K562 (cell line): Measurements from ENCODE around the gene NMRK1. TPM values are rescaled to one million over a fixed set of nuclear protein-coding genes. Genes with fewer than 3 reads are reported as not detected.

Experiments used
- ATAC-seq: fragments of 200-7000 bp; cut with Tn5 transposase; 3 replicates; pipeline ENCODE4 v1.9.1; 2020; ENCODE audit warnings: moderate library complexity
- BruUV-seq: library from RNA; stranded (reverse); fragments of 400-500 nt; replicated peaks from 2 replicates; lab custom pipeline; 2021; lab: Mats Ljungman, UMichigan
- CTCF ChIA-PET: fragments of 300-600 bp; formaldehyde crosslinking; extraction: SDS; loops from one replicate; lab custom pipeline; 2021; ENCODE audit warnings: low intra/inter-chr PET ratio; lab: Yijun Ruan, JAX
- POLR2A ChIA-PET: fragments of 300-600, 350-650 bp; sonication (Branson Sonifier 250); formaldehyde crosslinking; extraction: SDS; loops from one replicate; lab custom pipeline; 2021; ENCODE audit warnings: antibody characterized with exemption, inconsistent platforms; lab: Yijun Ruan, JAX
- DNase-seq, 4 experiments: peaks; one replicate each; pipeline versions ENCODE4 v3.0.0 to v3.0.0-alpha.2; 2011 to 2018; ENCODE audit warnings: low spot score in 3 of 4, mixed read lengths in 3 of 4; ENCODE audit errors: extremely low read depth in 1 of 4
- FAIRE-seq: peaks from 2 replicates; lab custom pipeline; 2011; peaks lifted over from hg19 to GRCh38; lab: Jason Lieb, UNC
- H2AFZ ChIP-seq: 2 replicates; pipeline ENCODE4 v1.6.0; 2011; ENCODE audit warnings: low read depth, low read length, control low read depth, inconsistent platforms
- H3K27ac ChIP-seq: fragments of 200-600 bp; 3 replicates; pipeline ENCODE4 v1.8.0; 2011; ENCODE audit warnings: low read depth, mild to moderate bottlenecking, control low read depth, inconsistent platforms, low read length, moderate library complexity, mixed read lengths; ENCODE audit errors: extremely low read depth
- H3K27me3 ChIP-seq, 2 experiments: fragments of 300-600 bp in 1 of 2; 2 replicates in 1 of 2; 3 replicates in 1 of 2; pipeline versions ENCODE4 v1.6.0 to v1.8.0; 2011; ENCODE audit warnings: inconsistent platforms in 2 of 2, low read length in 2 of 2, mild to moderate bottlenecking in 1 of 2, mixed read lengths in 1 of 2, moderate library complexity in 1 of 2; ENCODE audit not compliant: control insufficient read depth in 2 of 2, insufficient read depth in 2 of 2
- H3K36me3 ChIP-seq: fragments of 300-600 bp; 3 replicates; pipeline ENCODE4 v1.8.0; 2011; ENCODE audit warnings: mild to moderate bottlenecking, low read length, inconsistent platforms; ENCODE audit not compliant: control insufficient read depth, insufficient read depth
- H3K4me1 ChIP-seq, 2 experiments: fragments of 200-600 bp in 1 of 2; replicated peaks in 1 of 2; 2 replicates in 1 of 2; 3 replicates in 1 of 2; pipeline versions ENCODE4 v1.5.1 to v1.8.0; 2011; ENCODE audit warnings: inconsistent platforms in 2 of 2, low read length in 2 of 2, mild to moderate bottlenecking in 1 of 2, mixed read lengths in 1 of 2, moderate library complexity in 1 of 2; ENCODE audit not compliant: control insufficient read depth in 2 of 2, insufficient read depth in 2 of 2
- H3K4me2 ChIP-seq: 2 replicates; pipeline ENCODE4 v1.6.1; 2011; ENCODE audit warnings: low read length, control low read depth, inconsistent platforms, mixed read lengths; ENCODE audit not compliant: insufficient read depth
- H3K4me3 ChIP-seq: fragments of 200-600 bp; sonication (generic), shearing (Covaris generic); 2 replicates; pipeline ENCODE4 v1.5.1; 2016; ENCODE audit warnings: control low read depth, inconsistent platforms
- H3K79me2 ChIP-seq: fragments of 200-600 bp; 3 replicates; pipeline ENCODE4 v1.8.0; 2011; ENCODE audit warnings: low read length, inconsistent platforms; ENCODE audit not compliant: control insufficient read depth, insufficient read depth
- H3K9ac ChIP-seq, 2 experiments: 2 replicates each; pipeline versions ENCODE4 v1.6.0 to v1.6.1; 2011; ENCODE audit warnings: low read depth in 2 of 2, low read length in 2 of 2, control low read depth in 1 of 2, inconsistent platforms in 1 of 2, mild to moderate bottlenecking in 1 of 2, mixed read lengths in 1 of 2; ENCODE audit not compliant: insufficient read depth in 1 of 2
- H3K9me1 ChIP-seq: one replicate; pipeline ENCODE4 v1.6.0; 2011; ENCODE audit warnings: inconsistent platforms, mild to moderate bottlenecking, low read length, moderate library complexity; ENCODE audit not compliant: control insufficient read depth, insufficient read depth
- H3K9me3 ChIP-seq: replicated peaks from 2 replicates; pipeline ENCODE4 v1.5.1; 2011; ENCODE audit warnings: low read depth, low read length, inconsistent platforms; ENCODE audit not compliant: control insufficient read depth, insufficient read depth
- H4K20me1 ChIP-seq: replicated peaks from 2 replicates; pipeline ENCODE4 v1.6.1; 2011; ENCODE audit warnings: low read length, inconsistent platforms, mixed read lengths; ENCODE audit not compliant: control insufficient read depth, insufficient read depth
- CHCHD3 ChIP-seq: fragments of 250-450 bp; sonication (Bioruptor Pico); IDR thresholded peaks from 2 replicates; pipeline ENCODE4 v2.1.2; 2022; ENCODE audit warnings: mild to moderate bottlenecking
- CREM ChIP-seq: IDR thresholded peaks from 2 replicates; pipeline ENCODE4 v1.6.1; 2014; ENCODE audit warnings: antibody characterized with exemption, low read depth
- DEAF1 ChIP-seq: fragments of 450-650 bp; formaldehyde crosslinking; IDR thresholded peaks from 2 replicates; pipeline ENCODE4 v1.4.0; 2020; ENCODE audit warnings: mild to moderate bottlenecking, moderate library complexity
- KLF10 ChIP-seq: fragments of 250-450 bp; sonication (Bioruptor Pico); IDR thresholded peaks from 2 replicates; pipeline ENCODE4 v1.6.1; 2021; ENCODE audit warnings: matching md5 sums
- POLR2H ChIP-seq: IDR thresholded peaks from 2 replicates; pipeline ENCODE4 v1.6.1; 2016; ENCODE audit warnings: missing genetic modification characterization, low read depth, mild to moderate bottlenecking, control low read depth, missing compliant biosample characterization, moderate library complexity
- RREB1 ChIP-seq: fragments of 250-450 bp; sonication (Bioruptor Pico); IDR thresholded peaks from 2 replicates; pipeline ENCODE4 v1.4.0; 2020
- WGBS: fragments of 100-300 bp; shearing (Covaris generic); methylation state at CpG from one replicate; pipeline ENCODE4 v1.1.6; 2016; ENCODE audit warnings: low coverage, mixed read lengths; ENCODE audit not compliant: insufficient coverage; ENCODE audit errors: missing lambda C conversion rate; 5-methylcytosine and 5-hydroxymethylcytosine counted together
- in situ Hi-C: fragments of 300-500 bp; cut with MboI; formaldehyde crosslinking; loops from 4 replicates; pipeline ENCODE4 v1.15.0; 2018; ENCODE audit warnings: inconsistent platforms, mixed read lengths
- intact Hi-C: fragments of 100-400 bp; cut with micrococcal nuclease; formaldehyde crosslinking; loops from 2 replicates; pipeline ENCODE4 v1.14.2; 2022
- polyA plus RNA-seq, 8 experiments: library from polyadenylated mRNA; depleted of rRNA in 4 of 8; stranded (reverse) in 5 of 8; unstranded in 3 of 8; fragments of >200 nt; fragmentation: Nextera tagmentation in 2 of 8; fragmentation: Illumina TruSeq in 1 of 8; extraction: Ambion mirVana in 2 of 8; extraction: Trizol in 1 of 8; gene quantifications; 2 replicates each; pipeline versions ENCODE4 v1.2.1 to v1.2.3, GENCODE V29; 2011 to 2014; ENCODE audit warnings: inconsistent platforms in 1 of 8, missing spikeins in 1 of 8
- total RNA-seq, 7 experiments: library from RNA; depleted of rRNA in 6 of 7; stranded (reverse); fragments of >200 nt in 6 of 7; fragmentation: Illumina TruSeq in 2 of 7; extraction: Trizol in 2 of 7; gene quantifications; 2 replicates each; pipeline versions ENCODE4 v1.2.1 to v1.2.3, GENCODE V29; 2011 to 2021; ENCODE audit warnings: low replicate concordance in 1 of 7
- TF ChIP-seq, protein P1 (sequence below), 2 experiments: IDR thresholded peaks; 2 replicates each; pipeline ENCODE4 v1.6.1; 2011; ENCODE audit warnings: borderline replicate concordance in 1 of 2, control low read depth in 1 of 2, low read depth in 1 of 2, low read length in 1 of 2, mild to moderate bottlenecking in 1 of 2, mixed read lengths in 1 of 2, moderate library complexity in 1 of 2; ENCODE audit not compliant: insufficient read depth in 1 of 2, insufficient read length in 1 of 2, poor library complexity in 1 of 2, severe bottlenecking in 1 of 2; ENCODE audit errors: extremely low read depth in 1 of 2

Gene NMRK1
- total and polyA plus RNA-seq, 9 of the 15 experiments (the other 6 are each of a cell fraction or from before 2014, with no cell fraction given) = 1.1 to 3.5 (median 1.7) TPM

- TF ChIP-seq KLF10 (CRISPR knock-in tag) = no peak
- no peak for TF ChIP-seq CREM
- TF ChIP-seq CHCHD3 (CRISPR knock-in tag) = no peak
- TF ChIP-seq, all 486 proteins: peak for 0
These were observed 13.1 kb upstream of the NMRK1 start (continued) for GRCh38 chr9:75101004-75101588.

GRCh38 chr9:75096796-75097195, 8.8 kb upstream of the NMRK1 start:
- no peak for ATAC-seq
- Histone ChIP-seq H3K4me1 (no peaks in the 10 kb centered on the region; a peak in 1 of 5 replicates), H3K9ac (no peak overlapping the region)
- CTCF ChIA-PET = no interaction called here
- TF ChIP-seq RREB1 (CRISPR knock-in tag) = no peak
- TF ChIP-seq DEAF1 = no peak
- no peak for TF ChIP-seq POLR2H (tag)
- TF ChIP-seq, protein P1, sequence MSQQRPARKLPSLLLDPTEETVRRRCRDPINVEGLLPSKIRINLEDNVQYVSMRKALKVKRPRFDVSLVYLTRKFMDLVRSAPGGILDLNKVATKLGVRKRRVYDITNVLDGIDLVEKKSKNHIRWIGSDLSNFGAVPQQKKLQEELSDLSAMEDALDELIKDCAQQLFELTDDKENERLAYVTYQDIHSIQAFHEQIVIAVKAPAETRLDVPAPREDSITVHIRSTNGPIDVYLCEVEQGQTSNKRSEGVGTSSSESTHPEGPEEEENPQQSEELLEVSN (IDR thresholded peaks at IDR 0.05; ENCODE audit: borderline replicate concordance in 1 of 2, extremely low read depth in 1 of 2, insufficient read depth in 1 of 2, insufficient read length in 1 of 2, low read depth in 1 of 2, low read length in 1 of 2, poor library complexity in 1 of 2, severe bottlenecking in 1 of 2) = no peak
- TF ChIP-seq, all 486 proteins: peak for 0
- Histone ChIP-seq H3K27me3 (no peaks in the 10 kb centered on the region), H2AFZ (no peak overlapping the region), H3K36me3 (no peaks in the 10 kb centered on the region), H3K4me2 (no peak overlapping the region), H3K27ac (no peak overlapping the region), H3K79me2 (no peaks in the 10 kb centered on the region; the same call in 1 of the 3 replicates), H3K4me3 (no peak overlapping the region), H4K20me1 (no peaks in the 10 kb centered on the region), H3K9me3 (no peaks in the 10 kb centered on the region), H3K9me1 (no peaks in the 10 kb centered on the region)
- no peak for DNase-seq
- in situ Hi-C loops (no loop called here), intact Hi-C loops (no loop called here)
- BruUV-seq = no TSS peak
- 22% methylated on average over 4 of the region's 4 CpGs for WGBS
- no peak for FAIRE-seq
- POLR2A ChIA-PET = no interaction called here
